CD4-positive, alpha-beta T cell treated with Interferon gamma for 1 hour (primary cell): ENCODE measurements around the gene CCDC106.

Experiments used
- DNase-seq: peaks from one replicate; pipeline ENCODE4 v3.0.0-alpha.2; 2020

The CCDC106 gene

DNA sequence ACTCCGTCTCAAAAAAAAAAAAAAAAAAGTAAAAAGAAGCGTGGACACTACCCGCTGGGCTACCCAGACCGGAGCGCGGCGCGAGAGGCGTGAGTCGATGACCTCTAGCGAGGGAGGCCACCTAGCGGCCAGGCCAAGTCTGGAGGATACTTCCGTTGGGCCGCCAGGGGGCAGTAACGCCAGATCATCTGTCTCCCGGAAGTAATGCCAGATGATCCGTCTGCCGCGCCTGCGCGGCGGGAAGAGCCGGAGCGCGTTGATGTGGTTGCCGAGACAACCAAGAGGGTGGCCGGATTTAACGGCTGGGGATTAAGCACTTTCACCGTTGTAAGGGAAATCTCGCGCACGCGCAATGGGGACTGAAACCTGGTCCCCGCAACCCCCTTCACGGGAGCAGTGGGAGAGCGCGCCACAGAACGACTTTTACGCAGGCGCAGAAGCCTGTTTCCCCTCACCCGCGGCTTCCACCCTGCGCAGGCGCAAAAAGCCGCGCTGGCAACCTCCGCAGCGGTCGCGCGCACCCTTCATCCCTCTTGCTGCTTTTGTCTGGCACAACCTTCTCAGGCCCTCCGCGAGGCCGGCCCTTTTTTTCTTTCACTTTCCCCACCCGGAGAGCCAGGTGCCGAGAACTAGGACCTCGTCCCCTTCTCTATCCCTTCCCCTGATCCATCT, 5.8 kb downstream of the CCDC106 start:
- DNase-seq, result peak; percentile 99

- peak; percentile 99 for DNase-seq
Measured at GRCh38 chr19:55654323-55654867, 6.4 kb downstream of the CCDC106 start.

DNA sequence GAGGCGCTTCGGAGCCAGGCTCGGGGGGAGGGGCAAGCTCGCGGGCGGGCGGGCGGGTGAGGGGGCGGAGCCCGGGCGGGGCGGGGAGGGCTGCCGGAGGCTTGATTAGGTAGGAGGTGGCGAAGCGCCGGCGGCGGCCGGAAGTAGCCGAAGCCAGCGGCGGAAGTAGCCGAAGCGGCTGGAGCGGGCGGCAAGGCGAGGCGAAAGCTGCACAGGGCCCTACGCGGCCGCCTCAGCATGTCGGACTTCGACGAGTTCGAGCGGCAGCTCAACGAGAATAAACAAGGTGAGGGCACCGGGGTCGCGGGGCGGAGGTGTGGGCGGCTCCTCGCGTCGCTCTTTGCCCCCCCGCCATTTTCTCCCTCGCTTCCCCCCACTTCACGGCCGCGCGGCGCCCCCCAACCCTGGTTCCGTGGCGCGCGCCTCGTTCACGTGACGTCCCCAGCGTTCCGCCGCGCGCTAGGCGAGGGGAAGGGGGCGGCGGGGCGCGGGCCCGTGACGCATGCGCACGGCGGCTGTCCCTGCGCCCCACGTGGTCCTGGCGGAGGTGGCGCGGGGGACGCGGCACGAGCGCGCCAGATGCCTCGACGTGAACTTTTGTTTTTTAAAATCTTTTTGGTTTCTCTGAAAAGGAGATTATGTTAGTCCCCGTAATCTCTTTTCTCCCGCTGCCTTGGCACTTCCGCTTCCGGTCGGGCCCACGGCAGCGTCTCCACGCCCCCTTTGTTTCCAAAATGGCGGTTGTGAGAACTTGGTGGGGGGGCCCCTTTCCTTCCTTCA, 7.0 kb downstream of the CCDC106 start, which contains the start of gene U2AF2:
Gene U2AF2 (plus strand): TSS at position 168 of the 780 bp plus-strand sequence. CDS start 70 bp downstream, at position 238.
- peak; percentile 95 for DNase-seq

DNA sequence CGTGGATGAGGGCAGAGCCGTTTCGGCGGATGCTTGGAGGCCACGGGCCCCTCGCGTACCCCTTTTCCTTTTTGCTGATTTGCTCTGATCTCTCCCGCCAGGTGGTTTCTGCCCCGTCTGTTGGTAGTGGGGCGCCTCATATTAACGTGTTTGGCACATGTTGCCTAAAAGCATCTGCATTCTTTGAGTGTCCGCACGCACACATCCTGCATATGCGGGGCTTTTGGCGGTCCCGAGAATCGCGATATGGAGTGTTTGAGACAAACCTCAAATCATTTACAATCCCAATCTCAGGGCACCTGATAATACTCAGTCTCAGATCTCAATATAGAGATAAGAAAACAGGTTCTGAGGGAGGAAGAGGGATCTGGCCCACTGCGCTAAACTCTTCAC, 7.6 kb downstream of the CCDC106 start:
- DNase-seq, result no peak

- no peak for DNase-seq
Measured at GRCh38 chr19:55656552-55656951, 8.5 kb downstream of the CCDC106 start.

DNA sequence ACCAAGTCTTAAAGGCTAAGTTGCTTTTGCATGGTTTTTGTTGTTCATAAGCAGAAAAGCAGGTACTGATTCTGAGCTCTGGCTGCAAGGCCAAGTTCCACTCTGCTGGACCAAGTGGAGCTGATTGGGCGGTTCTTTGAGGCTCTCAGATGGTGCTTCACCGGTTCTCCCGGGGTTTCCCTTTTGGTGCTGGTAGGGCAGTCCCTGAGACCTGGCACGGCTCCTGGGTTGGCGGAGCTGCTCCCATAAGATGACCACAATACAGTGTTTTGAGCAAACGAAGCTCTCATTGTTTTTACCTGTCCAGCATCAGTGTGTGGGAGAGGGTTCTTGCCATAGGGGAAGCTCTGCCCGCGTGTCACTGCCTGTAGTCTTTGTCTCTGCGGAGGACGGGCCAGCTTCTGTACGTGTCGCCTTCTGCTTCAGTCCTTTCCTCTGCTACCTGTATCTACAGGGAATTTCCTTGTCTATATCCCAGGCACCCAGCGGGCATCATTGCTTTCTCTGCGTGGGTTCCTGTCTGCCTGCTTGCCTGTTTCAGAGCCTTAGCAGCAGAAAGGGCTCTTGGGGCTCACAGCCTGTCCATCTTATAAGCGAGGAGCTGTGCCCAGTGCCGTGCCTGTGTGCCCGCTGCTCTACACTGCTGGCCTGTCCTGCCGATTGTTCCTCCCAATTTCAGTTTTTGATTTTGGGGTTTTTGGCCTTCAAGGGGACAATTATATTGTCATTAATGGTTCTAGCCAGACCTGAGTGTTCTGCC, 9.2 kb downstream of the CCDC106 start:
- no peak for DNase-seq

GRCh38 chr19:55658846-55659459, 10.9 kb downstream of the CCDC106 start:
- DNase-seq, result no peak

GRCh38 chr19:55659822-55660221, 11.8 kb downstream of the CCDC106 start:
- DNase-seq, result no peak

DNA sequence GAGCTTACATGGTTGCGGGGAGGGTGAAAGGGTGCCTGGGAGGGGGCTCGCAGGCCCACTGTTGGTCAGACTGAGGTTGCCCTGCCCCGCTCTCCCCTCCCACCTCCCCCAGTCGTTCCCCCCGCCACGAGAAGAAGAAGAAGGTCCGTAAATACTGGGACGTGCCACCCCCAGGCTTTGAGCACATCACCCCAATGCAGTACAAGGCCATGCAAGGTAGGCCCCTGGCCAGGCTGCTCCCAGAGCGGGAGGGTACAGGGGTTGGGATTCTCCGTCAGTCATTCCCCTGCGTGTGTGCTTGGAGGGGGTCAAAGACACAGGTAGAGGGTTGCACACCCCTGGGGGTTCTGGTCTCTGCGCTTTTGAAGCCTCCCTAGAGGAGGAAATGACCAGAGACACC, 12.4 kb downstream of the CCDC106 start:
- no peak for DNase-seq

DNA sequence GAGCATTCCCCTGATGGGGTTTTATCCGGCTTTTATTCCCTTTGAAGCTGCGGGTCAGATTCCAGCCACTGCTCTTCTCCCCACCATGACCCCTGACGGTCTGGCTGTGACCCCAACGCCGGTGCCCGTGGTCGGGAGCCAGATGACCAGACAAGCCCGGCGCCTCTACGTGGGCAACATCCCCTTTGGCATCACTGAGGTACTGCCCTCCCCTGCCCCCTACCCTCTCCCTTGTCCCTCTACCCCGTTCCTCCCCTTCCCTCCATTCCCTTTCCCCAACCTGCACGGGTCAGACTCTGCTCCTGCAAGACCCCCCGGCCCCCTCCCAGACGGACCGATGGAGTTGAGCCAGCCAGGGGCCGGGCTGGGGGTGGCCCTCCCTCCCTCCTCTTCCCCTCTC, 13.0 kb downstream of the CCDC106 start:
- no peak for DNase-seq

DNA sequence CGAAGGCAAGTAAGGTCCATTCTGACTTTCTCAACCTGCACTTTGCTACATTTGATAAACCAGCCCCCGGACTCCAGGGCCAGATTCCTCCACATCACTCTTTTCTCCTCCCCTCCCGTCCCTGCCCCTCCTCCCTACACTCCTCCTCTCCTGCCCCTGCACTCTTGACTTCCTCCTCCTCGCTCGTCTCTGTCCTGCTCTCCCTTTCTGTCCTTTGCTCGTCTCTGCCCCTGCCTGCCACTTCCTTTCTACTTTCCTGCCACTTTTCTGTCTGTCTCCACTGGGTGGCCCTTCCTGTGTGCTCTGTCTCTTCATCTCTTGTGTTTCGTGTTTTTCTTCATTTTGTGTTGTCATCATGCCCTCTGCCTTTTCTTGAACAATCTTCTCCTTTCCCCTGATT, 13.8 kb downstream of the CCDC106 start:
- DNase-seq, result no peak

DNA sequence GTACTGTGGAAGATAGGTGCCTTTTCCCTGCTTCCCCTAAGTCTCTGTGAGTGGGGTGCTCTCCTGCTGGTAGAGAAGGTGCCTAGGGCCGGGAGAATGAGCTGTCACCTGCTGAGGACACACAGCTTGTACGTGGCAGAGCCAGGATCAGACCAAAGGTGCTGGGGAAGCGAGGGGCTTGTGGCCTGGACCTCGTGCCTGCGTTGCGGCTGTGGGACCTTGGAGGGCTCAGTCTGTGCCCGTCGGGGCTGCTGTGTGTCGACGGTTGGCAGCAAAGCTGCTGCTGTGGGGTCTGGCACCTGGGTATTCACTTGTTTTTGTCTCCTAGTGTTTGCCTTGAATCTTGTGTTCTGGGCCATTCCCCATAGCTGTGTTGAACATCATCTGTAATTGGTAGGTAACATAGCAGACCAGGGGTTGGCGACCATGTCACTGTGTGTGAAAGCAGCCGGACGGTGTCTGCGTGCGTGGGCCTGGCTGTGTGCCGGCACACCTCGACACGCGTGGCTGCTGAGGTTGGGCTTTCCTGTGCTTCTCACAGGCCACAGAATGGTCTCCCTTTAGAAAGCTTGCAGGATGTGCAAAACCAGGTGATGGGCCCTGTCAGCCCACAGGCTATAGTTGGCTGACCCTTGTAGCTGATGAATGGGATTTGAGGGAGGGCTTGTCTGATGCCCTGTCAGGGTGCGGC, 16.0 kb downstream of the CCDC106 start:
- DNase-seq, result no peak

GRCh38 chr19:55666343-55667005, 18.5 kb downstream of the CCDC106 start:
- DNase-seq, result no peak

DNA sequence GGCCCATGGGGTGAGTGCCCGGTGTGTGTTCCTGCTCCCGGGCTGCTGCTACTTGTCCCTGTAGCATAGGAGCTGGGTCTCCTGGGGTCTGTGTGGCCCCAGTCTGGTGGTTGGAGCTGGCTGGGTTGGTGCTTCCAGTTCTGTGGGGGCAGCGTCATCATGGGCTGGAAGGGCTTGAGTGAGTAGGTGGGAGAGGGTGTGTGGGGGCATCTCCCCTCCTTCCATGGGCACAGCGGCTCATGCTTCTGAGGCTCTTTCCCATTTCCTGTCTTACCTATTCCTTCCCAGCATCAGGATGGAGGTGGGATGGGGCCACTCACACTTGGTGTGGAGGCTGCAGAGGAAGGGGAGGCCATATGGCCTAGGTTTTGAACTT, 19.0 kb downstream of the CCDC106 start:
- DNase-seq, result no peak

DNA sequence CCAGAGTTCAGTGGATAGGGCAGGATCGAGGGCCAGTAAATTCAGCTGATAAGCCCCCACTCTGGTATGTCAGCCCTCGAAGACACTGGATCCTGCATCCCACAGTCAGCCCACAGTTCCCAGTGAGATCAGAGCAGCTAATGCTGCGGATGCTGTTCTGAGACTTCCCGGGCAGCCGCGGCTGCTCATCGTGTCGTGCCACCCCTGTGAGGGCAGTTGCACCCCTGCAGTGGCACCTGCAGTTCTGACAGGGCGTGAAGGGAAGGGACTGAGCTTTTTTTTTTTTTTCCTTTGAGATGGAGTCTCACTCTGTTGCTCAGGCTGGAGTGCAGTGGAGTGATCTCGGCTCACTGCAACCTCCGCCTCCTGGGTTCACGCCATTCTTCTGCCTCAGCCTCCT, 19.5 kb downstream of the CCDC106 start:
- no peak for DNase-seq

GRCh38 chr19:55667958-55668357, 19.9 kb downstream of the CCDC106 start:
- DNase-seq, result no peak

DNA sequence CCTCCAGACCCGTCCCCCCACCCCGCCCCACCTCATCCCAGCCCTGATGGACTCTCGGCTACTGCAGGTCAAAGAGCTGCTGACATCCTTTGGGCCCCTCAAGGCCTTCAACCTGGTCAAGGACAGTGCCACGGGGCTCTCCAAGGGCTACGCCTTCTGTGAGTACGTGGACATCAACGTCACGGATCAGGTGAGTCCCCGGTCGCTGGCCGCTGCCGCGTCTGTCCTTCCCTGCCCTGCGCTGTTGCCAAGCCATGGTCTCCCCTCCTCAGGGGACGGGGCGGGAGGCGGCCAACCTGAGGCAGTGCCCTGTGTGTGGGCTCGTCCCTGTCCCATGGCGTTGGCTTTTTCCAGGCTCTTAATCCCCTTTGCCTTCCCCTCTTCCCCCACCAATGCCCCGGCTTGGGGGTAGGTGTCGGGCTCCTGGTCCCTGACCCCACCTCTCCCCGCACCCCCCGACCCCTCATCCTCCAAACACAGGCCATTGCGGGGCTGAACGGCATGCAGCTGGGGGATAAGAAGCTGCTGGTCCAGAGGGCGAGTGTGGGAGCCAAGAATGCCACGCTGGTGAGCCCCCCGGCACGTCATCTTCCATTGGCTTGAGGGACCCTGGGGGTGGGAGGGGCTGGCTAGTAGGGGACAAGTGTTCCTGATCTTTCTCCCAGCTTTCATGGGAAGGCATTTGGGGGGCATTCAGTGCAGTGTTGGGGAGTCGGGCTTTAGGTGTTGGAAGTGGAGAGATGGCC, 20.8 kb downstream of the CCDC106 start:
- DNase-seq, result no peak

- no peak for DNase-seq
Measured at GRCh38 chr19:55669418-55670279, 21.6 kb downstream of the CCDC106 start.

DNA sequence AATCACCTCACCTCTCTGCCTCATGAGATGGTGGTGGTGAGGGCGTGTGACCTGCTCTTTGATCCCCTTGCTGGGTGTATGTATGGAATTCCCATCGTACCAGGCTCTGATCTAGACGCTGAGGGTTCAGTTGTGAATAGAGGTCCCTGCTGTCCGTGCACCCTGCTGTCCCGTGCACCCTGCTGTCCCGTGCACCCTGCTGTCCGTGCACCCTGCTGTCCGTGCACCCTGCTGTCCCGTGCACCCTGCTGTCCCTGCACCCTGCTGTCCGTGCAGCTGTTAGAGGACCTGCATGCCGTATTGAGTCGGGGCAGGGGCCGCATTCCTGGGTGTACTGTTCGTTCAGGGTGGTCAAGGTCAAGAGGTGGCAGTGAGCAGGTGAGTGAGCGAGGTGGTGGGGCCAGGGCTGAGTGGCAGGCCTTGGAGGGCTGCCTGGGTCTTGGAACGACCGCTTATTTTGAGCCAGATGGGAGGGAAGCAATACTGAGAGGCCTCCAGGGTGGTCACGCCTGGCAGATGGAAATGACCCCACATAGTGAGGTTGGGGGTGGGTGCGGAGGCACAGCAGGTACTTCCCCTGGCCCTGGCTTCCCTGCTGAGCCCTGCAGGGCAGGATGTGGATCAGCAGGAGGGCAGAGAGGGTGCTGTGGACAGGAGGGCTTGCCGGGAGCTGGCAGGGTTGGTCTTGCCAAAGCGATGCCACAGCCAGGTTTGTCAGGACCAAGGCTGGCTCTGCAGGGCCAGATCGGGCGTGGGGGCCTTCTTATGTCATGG, 22.5 kb downstream of the CCDC106 start:
- no peak for DNase-seq
